ENCODE results near the gene SLC4A7. TPM values are rescaled to one million over a fixed set of nuclear protein-coding genes. Genes with fewer than 3 reads are reported as not detected.

Gene SLC4A7
- total RNA-seq, 1 experiment from 2014 or later = 90.8 TPM

GRCh38 chr3:27507515-27508266 is 23.5 kb upstream of the SLC4A7 start:
- no peak for ATAC-seq
- H3K9me3 Mint-ChIP-seq = no peaks in the 10 kb centered on the region
- DNase-seq (ENCODE audit: low spot score) = no peak
- TF ChIP-seq MYBL2 (CRISPR knock-in tag; IDR thresholded peaks at IDR 0.05) = no peak
- TF ChIP-seq NR1H2 (CRISPR knock-in tag; IDR thresholded peaks at IDR 0.05) = no peak
- TF ChIP-seq GABPB1 (CRISPR knock-in tag; IDR thresholded peaks at IDR 0.05) = no peak
- TF ChIP-seq ZSCAN18 (CRISPR knock-in tag; IDR thresholded peaks at IDR 0.05) = no peak
- TF ChIP-seq ZNF317 (CRISPR knock-in tag; IDR thresholded peaks at IDR 0.05; ENCODE audit: borderline replicate concordance, low read depth) = no peak
- no peak for TF ChIP-seq ZNF138 (CRISPR knock-in tag; conservative IDR thresholded peaks at IDR 0.05)
- TF ChIP-seq MLX (CRISPR knock-in tag; IDR thresholded peaks at IDR 0.05) = no peak
- TF ChIP-seq AFF4 (CRISPR knock-in tag; IDR thresholded peaks at IDR 0.05; ENCODE audit: borderline replicate concordance) = no peak
- no peak for TF ChIP-seq GTF2I (CRISPR knock-in tag; conservative IDR thresholded peaks at IDR 0.05)
- TF ChIP-seq ZNF416 (CRISPR knock-in tag; IDR thresholded peaks at IDR 0.05) = no peak
- no peak for TF ChIP-seq ZNF219 (CRISPR knock-in tag; IDR thresholded peaks at IDR 0.05; ENCODE audit: borderline replicate concordance)
- ChIA-PET POLR2A (no interaction called here), CTCF (no interaction called here)
- no peak overlapping the region for H3K4me3 Mint-ChIP-seq
- H3K27me3 Mint-ChIP-seq (ENCODE audit: low read depth) = no peaks in the 10 kb centered on the region
- H3K4me1 Mint-ChIP-seq = peaks cover 12% of the 10 kb centered on the region
- no peaks in the 10 kb centered on the region for H3K36me3 Mint-ChIP-seq
- H3K27ac Mint-ChIP-seq = no peak overlapping the region

GRCh38 chr3:27507111-27507510 is 22.9 kb upstream of the SLC4A7 start:
- no peak for ATAC-seq
- TF ChIP-seq GABPB1 (CRISPR knock-in tag; IDR thresholded peaks at IDR 0.05) = no peak
- no peak for TF ChIP-seq FOXP4 (CRISPR knock-in tag; IDR thresholded peaks at IDR 0.05)
- TF ChIP-seq HMGA2 (CRISPR knock-in tag; IDR thresholded peaks at IDR 0.05) = no peak
- TF ChIP-seq PRRX2 (CRISPR knock-in tag; IDR thresholded peaks at IDR 0.05) = no peak
- no peak for TF ChIP-seq ATF6 (CRISPR knock-in tag; IDR thresholded peaks at IDR 0.05)
- no peak for TF ChIP-seq ZNF263 (CRISPR knock-in tag; IDR thresholded peaks at IDR 0.05; ENCODE audit: low read depth)
- no peak for TF ChIP-seq ZNF281 (CRISPR knock-in tag; IDR thresholded peaks at IDR 0.05)
- no peak for TF ChIP-seq CREM (CRISPR knock-in tag; IDR thresholded peaks at IDR 0.05)
- TF ChIP-seq NFE2L1 (CRISPR knock-in tag; IDR thresholded peaks at IDR 0.05) = no peak
- no peak for TF ChIP-seq ZNF512 (CRISPR knock-in tag; IDR thresholded peaks at IDR 0.05; ENCODE audit: borderline replicate concordance)

More at GRCh38 chr3:27507111-27507510, 22.9 kb upstream of the SLC4A7 start:
- Mint-ChIP-seq H3K4me3 (no peak overlapping the region), H3K27me3 (ENCODE audit: low read depth) (no peaks in the 10 kb centered on the region), H3K9me3 (no peaks in the 10 kb centered on the region), H3K36me3 (no peaks in the 10 kb centered on the region), H3K27ac (no peak overlapping the region), H3K4me1 (peaks cover 8% of the 10 kb centered on the region)
- ChIA-PET CTCF (no interaction called here), POLR2A (no interaction called here)
- no peak for DNase-seq (ENCODE audit: low spot score)

All from WTC11 (cell line).